ENCODE data around the gene GPR158. TPM values are rescaled to one million over a fixed set of nuclear protein-coding genes. Genes with fewer than 3 reads are reported as not detected.

Gene GPR158
- polyA plus RNA-seq, 4 donors: 0.27 to 0.35 (median 0.29) TPM

DNA sequence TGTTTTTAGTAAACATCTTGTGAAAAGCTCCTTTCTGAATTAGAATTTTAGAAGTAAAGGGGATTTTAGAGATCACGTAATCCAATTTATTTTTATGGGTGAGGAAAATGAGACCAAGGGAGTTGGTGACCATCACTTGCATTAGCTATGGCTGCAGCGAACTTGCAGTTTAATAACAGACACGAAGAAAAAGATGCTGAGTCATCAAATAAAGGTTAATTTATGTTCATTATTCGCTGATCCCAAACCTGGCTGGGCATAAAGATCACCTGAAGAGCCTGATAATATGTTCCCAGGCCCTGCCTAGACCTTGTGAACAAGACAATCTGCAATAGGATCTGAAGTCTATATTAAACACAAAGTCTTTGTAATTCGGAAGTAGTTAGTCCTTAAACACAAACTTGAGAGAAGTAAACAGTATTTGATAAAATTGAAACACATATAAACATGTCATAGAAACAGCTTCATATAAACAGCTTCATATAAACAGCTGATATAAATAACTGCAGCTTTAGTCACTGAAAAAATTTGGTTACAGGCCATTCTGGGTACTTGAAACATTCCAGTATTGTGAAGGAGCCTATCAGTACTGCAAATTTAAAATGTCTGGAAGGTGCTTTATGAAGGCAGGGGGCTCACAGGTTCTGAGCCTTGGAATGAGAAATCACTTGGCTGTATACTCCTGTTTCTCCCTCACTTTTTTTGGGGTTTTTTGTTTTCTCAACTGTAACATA lies 16.5 kb downstream of the GPR158 start:
- DNase-seq (ENCODE audit: low read depth in 4 of 4, low spot score in 2 of 4): no peak

- no peak for DNase-seq (ENCODE audit: low read depth in 4 of 4, low spot score in 2 of 4)
Observed at GRCh38 chr10:25198151-25198550, 23.4 kb downstream of the GPR158 start.

DNA sequence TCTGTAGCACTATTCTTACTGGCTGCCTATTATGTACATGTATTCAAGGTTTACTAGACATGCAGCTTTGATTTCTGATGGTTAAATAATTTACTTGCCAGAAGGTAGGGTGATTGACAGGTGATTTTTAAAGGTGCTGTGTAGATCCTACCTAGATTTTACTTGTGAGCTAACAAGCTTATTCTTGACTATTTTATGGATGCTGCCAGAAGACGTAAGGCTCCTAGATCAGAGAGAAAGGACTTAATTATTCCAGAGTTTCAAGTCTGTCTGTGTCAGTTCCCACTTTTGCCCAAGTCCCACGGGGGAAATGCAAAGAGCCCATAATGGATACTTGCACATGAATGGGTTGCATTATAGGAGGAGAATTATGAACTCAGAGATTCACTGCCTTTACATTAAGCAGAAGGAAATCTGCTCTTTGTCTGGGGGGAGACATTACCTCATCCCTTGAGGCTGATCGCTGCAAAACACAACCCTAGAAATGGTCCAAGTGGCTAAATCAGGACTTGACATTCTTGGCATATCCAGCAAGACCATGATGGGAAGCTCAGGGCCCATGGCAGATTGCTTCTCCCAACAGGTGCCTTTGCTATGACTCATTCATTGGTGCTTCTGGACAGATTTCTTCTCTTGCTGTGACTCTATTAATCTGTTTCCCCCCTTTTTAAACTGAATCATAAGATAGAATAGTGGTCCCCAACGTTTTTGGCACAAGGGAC lies 32.1 kb downstream of the GPR158 start:
- no peak for DNase-seq (ENCODE audit: low read depth in 4 of 4, low spot score in 2 of 4)

GRCh38 chr10:25209618-25210017 lies 34.8 kb downstream of the GPR158 start:
- no peak for DNase-seq (ENCODE audit: low read depth in 4 of 4, low spot score in 2 of 4)

DNA sequence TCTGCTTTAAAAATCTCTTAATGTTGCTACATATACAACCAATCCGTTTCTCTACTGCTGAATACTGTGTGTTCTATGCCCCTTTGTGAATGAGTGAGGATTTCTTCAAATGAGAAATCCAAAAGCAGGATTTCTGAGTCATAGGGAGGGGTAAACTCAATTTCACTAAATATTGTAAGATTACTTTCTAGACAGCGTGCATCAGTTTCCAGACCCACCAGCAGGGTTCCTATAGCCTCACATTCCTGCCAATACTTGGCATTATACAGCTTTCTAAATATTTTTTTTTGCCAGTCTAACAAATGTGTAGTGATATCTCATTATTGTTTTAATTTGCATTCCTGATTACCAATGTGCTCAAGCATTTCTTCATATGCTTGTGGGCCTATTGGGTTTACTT lies 35.5 kb downstream of the GPR158 start:
- DNase-seq (ENCODE audit: low read depth in 4 of 4, low spot score in 2 of 4): no peak

DNA sequence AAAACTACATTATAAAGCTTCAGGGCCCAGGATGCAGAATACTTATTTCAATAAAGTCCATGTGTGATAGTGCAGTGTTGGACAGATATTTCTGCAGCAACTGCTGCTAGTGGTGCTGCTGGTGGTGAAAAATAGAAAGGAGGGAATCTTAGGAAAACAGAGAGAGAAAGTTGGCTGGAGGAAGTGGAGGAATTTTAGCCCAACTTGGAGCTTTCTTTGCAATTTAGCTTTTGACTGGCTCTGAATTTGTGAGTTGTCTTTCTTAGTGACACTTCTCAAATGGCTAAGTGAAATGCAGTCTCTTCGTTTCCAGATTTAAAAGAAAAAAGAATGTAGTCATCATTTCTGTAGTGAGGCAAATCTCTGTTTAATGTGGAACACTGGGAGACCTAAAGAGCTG lies 45.4 kb downstream of the GPR158 start:
- no peak for DNase-seq (ENCODE audit: low read depth in 4 of 4, low spot score in 2 of 4)

GRCh38 chr10:25222085-25222660 lies 47.4 kb downstream of the GPR158 start:
- DNase-seq (ENCODE audit: low read depth in 4 of 4, low spot score in 2 of 4): no peak

DNA sequence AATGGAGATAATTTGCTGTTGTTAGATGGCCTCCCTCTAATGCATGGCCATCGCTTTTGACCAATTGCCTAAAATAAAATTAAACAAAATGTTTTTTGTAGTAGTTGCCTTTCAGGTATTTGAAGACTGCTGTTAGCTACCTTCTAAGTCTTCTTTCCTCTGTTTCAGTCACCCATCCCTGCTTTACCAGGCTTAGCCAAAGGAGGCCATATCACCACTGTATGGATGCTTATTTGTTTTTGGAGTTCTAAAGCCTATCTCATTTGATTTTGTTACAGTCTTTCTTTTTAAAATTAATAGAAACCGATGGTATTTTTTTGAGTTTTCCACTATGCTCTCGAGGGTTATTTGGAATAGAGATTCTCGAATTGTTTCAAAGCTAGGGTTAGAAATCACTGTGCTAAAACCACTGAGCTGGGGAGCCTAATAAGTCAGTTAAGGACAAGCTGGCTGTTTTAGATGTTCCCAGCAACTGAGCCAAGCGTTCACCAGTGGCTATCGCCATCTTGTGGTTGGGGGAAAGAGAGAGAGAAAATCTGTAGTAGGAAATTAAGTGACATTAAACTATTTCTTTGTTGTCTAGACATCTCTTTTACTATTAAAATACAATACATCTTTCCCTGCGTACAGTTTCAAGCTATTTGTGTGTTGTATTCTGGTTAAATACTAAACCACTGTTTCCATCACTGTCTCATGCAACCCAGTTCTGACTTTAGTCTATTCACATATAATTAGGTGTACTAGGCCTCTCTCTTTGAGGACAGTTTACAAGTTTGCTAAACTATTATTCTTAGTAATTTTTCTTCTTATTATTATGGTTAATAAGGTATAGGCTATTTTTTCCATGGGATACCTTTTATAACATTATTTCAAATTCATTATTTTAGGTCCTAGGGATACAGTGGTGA lies 52.2 kb downstream of the GPR158 start:
- DNase-seq (ENCODE audit: low read depth in 4 of 4, low spot score in 2 of 4): peak in 3 of 4 donors; percentile 7 to 20 (median 11)

DNA sequence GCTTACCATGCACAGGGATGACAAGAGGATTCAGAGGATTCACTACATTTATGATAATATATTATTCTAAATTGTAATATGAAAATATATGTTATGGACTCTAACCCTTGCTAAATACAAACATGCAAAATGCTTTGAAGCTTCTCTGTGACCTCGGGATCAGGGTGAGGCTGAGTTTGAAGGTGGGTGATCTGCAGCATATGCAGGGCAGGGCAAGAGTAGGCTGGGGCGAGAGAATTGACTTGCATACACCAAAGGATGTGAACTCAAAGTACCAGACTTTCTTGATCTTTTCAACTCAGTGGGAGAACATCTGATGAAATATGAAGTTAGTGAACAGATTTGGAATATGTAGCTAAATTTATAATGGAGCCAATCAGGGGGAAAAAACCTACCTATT lies 57.0 kb downstream of the GPR158 start:
- no peak for DNase-seq (ENCODE audit: low read depth in 4 of 4, low spot score in 2 of 4)

- no peak for DNase-seq (ENCODE audit: low read depth in 4 of 4, low spot score in 2 of 4)
Observed at GRCh38 chr10:25232204-25232603, 57.4 kb downstream of the GPR158 start.

DNA sequence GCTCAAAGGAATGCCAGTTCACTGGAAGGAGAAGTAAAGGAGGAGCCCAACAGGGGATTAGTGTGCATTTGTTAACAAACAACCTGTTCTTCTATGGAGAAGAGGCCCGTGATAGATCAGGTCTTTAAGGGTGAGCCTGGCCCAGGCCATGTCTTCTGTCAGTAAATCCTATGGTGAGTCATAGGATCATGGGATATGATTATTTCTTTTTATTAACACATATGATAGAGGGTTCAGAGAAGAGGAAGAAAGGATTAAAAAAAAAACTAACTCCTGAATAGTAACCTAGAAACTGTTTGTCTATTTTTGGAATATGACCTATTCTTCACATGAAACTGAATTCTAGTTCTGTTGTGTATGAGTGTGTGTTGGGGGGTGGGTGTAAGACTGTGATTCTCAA lies 70.4 kb downstream of the GPR158 start:
- DNase-seq (ENCODE audit: low read depth in 4 of 4, low spot score in 2 of 4): no peak

DNA sequence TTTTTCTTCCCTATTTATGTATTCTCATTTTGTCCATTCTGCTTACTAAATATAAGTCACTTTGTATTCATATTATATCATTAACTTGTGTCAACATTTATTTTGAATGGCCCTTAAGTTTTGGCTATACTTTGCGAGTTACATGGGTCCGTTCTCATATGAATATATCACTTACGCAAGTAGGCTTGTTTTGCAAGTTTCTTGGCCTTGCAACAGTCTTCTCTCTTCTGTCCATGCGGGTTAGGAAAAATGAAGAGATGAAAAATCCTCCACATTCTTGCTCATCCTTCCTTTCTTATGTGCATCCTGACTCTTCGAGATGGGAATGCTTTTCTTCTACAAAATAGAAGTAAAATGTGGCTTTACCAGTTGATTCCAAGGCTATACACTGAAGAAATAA lies 82.8 kb downstream of the GPR158 start:
- no peak for DNase-seq (ENCODE audit: low read depth in 4 of 4, low spot score in 2 of 4)

- peak in 2 of 4 donors; percentile 1 to 19 for DNase-seq (ENCODE audit: low read depth in 4 of 4, low spot score in 2 of 4)
Observed at GRCh38 chr10:25261110-25261509, 86.3 kb downstream of the GPR158 start.

DNA sequence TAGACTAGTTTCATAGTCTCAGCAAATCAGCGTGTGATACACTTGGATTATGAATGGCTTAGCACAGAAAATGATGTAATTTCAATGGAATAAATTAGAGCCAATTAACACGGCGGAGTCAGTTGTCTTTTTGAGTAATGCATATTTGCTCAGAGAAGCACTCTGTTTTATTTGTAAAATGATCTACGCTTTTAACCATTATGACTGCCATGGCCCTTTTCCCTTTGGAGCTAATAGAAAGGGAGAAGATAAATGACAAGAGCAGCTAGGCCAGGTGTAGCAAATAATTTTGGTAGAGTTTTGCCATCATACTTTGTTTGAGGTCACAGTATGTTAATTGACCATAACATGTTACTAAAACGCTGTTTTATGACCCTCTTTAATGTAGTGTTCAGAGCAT lies 86.8 kb downstream of the GPR158 start:
- no peak for DNase-seq (ENCODE audit: low read depth in 4 of 4, low spot score in 2 of 4)

GRCh38 chr10:25263931-25264330 lies 89.1 kb downstream of the GPR158 start:
- no peak for DNase-seq (ENCODE audit: low read depth in 4 of 4, low spot score in 2 of 4)

DNA sequence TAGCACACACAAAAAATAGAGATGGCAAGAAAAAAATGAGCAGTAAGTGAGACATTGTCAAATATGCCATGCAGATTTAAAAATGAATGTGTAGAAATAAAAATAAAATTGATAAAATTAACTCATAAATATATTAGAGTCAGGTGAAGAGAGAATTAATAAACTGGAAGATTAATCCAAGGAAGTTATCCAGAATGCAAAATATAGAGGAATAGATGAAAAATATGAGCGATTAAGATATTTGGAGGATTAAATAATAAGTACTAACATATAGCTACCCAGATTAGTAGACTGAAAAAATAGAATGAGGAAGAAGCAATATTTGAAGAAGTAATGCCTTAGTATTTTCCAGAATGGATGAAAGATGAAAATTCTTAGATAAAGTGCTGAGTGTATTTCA lies 103.4 kb downstream of the GPR158 start:
- DNase-seq (ENCODE audit: low read depth in 4 of 4, low spot score in 2 of 4): no peak

- no peak for DNase-seq (ENCODE audit: low read depth in 4 of 4, low spot score in 2 of 4)
Observed at GRCh38 chr10:25280076-25280475, 105.3 kb downstream of the GPR158 start.

- DNase-seq (ENCODE audit: low read depth in 4 of 4, low spot score in 2 of 4): no peak
Observed at GRCh38 chr10:25280573-25280972, 105.8 kb downstream of the GPR158 start.

- DNase-seq (ENCODE audit: low read depth in 4 of 4, low spot score in 2 of 4): no peak
Observed at GRCh38 chr10:25285809-25286208, 111.0 kb downstream of the GPR158 start.

DNA sequence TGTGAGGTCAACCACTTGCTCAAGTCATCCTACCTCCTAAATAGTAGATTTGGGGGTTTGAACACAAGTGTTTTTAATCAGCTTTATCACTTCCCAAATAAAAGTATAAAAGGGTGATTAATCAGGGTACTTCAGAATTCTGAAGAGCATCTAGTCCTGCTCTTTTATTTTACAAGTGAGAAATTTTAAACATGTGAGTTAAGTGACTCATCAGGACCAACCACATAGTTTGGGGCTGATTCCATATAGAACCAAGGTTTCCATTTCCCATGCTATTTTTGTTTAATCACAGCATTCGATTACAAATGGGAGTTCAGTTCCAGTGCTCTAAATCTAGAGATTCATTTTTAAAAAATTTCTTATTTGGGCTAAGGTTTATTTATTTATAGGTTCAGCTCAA lies 113.4 kb downstream of the GPR158 start:
- DNase-seq (ENCODE audit: low read depth in 4 of 4, low spot score in 2 of 4): no peak
